Smooth muscle cell (in vitro differentiated cells): ENCODE results near the gene PPTC7. TPM values are rescaled to one million over a fixed set of nuclear protein-coding genes. Genes with fewer than 3 reads are reported as not detected.
A peak's percentile ranks its signal among the peaks of the same experiment; 100 is the strongest.
"Not testable (repeated sequence)": the region's sequence is repeated elsewhere in the genome, so short reads cannot be mapped to it uniquely, and the experiment has no call there.

Experiments used
- DNase-seq: peaks from one replicate; lab custom pipeline; 2025; ENCODE audit not compliant: unreplicated experiment; lab: John Stamatoyannopoulos, UW
- H2AFZ ChIP-seq: fragments of 200-600 bp; sonication (generic); 2 replicates; pipeline ENCODE4 v1.6.0; 2016; ENCODE audit warnings: antibody characterized with exemption, low read depth, mild to moderate bottlenecking
- H3F3A ChIP-seq: fragments of 200-600 bp; sonication (generic); 2 replicates; pipeline ENCODE4 v1.6.0; 2017; ENCODE audit warnings: antibody characterized with exemption, low read depth
- H3K27ac ChIP-seq: fragments of 200-600 bp; sonication (generic); 2 replicates; pipeline ENCODE4 v1.5.1; 2016; ENCODE audit warnings: low read depth, mild to moderate bottlenecking
- H3K27me3 ChIP-seq: fragments of 200-600 bp; sonication (generic); 2 replicates; pipeline ENCODE4 v1.6.1; 2016; ENCODE audit warnings: low read depth, mild to moderate bottlenecking
- H3K36me3 ChIP-seq: fragments of 200-600 bp; sonication (generic); 2 replicates; pipeline ENCODE4 v1.5.1; 2016; ENCODE audit warnings: low read depth
- H3K4me1 ChIP-seq: fragments of 200-600 bp; sonication (generic); 2 replicates; pipeline ENCODE4 v1.5.1; 2016; ENCODE audit warnings: low read depth
- H3K4me2 ChIP-seq: fragments of 200-600 bp; sonication (generic); 2 replicates; pipeline ENCODE4 v1.6.0; 2016; ENCODE audit warnings: mild to moderate bottlenecking
- H3K4me3 ChIP-seq: fragments of 200-600 bp; sonication (generic); 2 replicates; pipeline ENCODE4 v1.5.1; 2016; ENCODE audit warnings: mild to moderate bottlenecking
- H3K79me2 ChIP-seq: fragments of 200-600 bp; sonication (generic); 2 replicates; pipeline ENCODE4 v1.6.0; 2016; ENCODE audit warnings: low read depth, mild to moderate bottlenecking
- H3K9ac ChIP-seq: fragments of 200-600 bp; sonication (generic); 2 replicates; pipeline ENCODE4 v1.6.0; 2016; ENCODE audit warnings: low read depth
- H3K9me3 ChIP-seq: fragments of 200-600 bp; sonication (generic); replicated peaks from 2 replicates; pipeline ENCODE4 v1.5.1; 2016; ENCODE audit warnings: low read depth
- H4K20me1 ChIP-seq: fragments of 200-600 bp; sonication (generic); 2 replicates; pipeline ENCODE4 v1.6.0; 2016; ENCODE audit warnings: low read depth
- CTCF ChIP-seq: fragments of 200-600 bp; sonication (generic); IDR thresholded peaks from 2 replicates; pipeline ENCODE4 v1.5.1; 2017; ENCODE audit warnings: borderline replicate concordance, mild to moderate bottlenecking, antibody characterized with exemption; ENCODE audit not compliant: insufficient read depth, poor library complexity, severe bottlenecking
- WGBS: methylation state at CpG from one replicate; pipeline ENCODE4 v1.1.7; 2016; ENCODE audit warnings: low lambda C conversion rate; 5-methylcytosine and 5-hydroxymethylcytosine counted together
- polyA plus RNA-seq: library from polyadenylated mRNA; unstranded; fragments of >200 nt; fragmentation: Nextera tagmentation; extraction: Ambion mirVana; gene quantifications from 2 replicates; pipeline ENCODE4 v1.2.1, GENCODE V29; 2016
- total RNA-seq: library from RNA; depleted of rRNA; stranded (reverse); fragments of >200 nt; gene quantifications from 2 replicates; pipeline ENCODE4 v1.2.3, GENCODE V29; 2014

PPTC7 gene
- total and polyA plus RNA-seq, 2 experiments from 2014 or later, result 3.6 to 8.9 TPM

- Histone ChIP-seq H3K9ac (no peak overlapping the region), H3K4me3 (no peak overlapping the region), H3F3A (peaks cover 7% of the 10 kb centered on the region), H3K27me3 (no peaks in the 10 kb centered on the region), H3K36me3 (no peaks in the 10 kb centered on the region), H3K4me1 (no peaks in the 10 kb centered on the region), H3K9me3 (no peaks in the 10 kb centered on the region), H3K79me2 (peaks cover 60% of the 10 kb centered on the region), H3K27ac (no peak overlapping the region), H2AFZ (no peak overlapping the region), H4K20me1 (peaks cover 76% of the 10 kb centered on the region), H3K4me2 (no peak overlapping the region)
- DNase-seq, result no peak
- 93% methylated on average over 8 of the region's 8 CpGs for WGBS
- no peak for TF ChIP-seq CTCF
Observed at GRCh38 chr12:110564471-110564991, 18.6 kb downstream of the PPTC7 start.

GRCh38 chr12:110563702-110564470, 19.2 kb downstream of the PPTC7 start:
- H3K9ac ChIP-seq, result no peak overlapping the region
- H3K27me3 ChIP-seq, result no peaks in the 10 kb centered on the region
- TF ChIP-seq CTCF, result no peak
- peaks cover 60% of the 10 kb centered on the region for H3K79me2 ChIP-seq
- no peaks in the 10 kb centered on the region for H3K4me1 ChIP-seq
- DNase-seq, result no peak
- H3K4me2 ChIP-seq, result peak overlapping the region; percentile 35
- H4K20me1 ChIP-seq, result peaks cover 81% of the 10 kb centered on the region
- peak overlapping the region; percentile 20 for H3K27ac ChIP-seq
- H2AFZ ChIP-seq, result no peak overlapping the region
- H3K9me3 ChIP-seq, result no peaks in the 10 kb centered on the region
- no peaks in the 10 kb centered on the region for H3K36me3 ChIP-seq
- peaks cover 7% of the 10 kb centered on the region for H3F3A ChIP-seq
- no peak overlapping the region for H3K4me3 ChIP-seq

GRCh38 chr12:110562386-110562785, 20.7 kb downstream of the PPTC7 start:
- not testable (repeated sequence) for H3K4me2 ChIP-seq, H3K9ac ChIP-seq, H3K27ac ChIP-seq, H2AFZ ChIP-seq, H3K4me1 ChIP-seq, H3K36me3 ChIP-seq, H3K9me3 ChIP-seq, DNase-seq, H3K27me3 ChIP-seq, H3K4me3 ChIP-seq, H3F3A ChIP-seq
- 95% methylated on average over 5 of the region's 5 CpGs for WGBS
- H3K79me2 ChIP-seq, result peaks cover 62% of the 10 kb centered on the region
- H4K20me1 ChIP-seq, result peaks cover 94% of the 10 kb centered on the region

GRCh38 chr12:110561471-110562201, 21.5 kb downstream of the PPTC7 start:
- H3F3A ChIP-seq, result peaks cover 7% of the 10 kb centered on the region
- no peak overlapping the region for H3K27ac ChIP-seq
- 80% methylated on average over 15 of the region's 15 CpGs for WGBS
- H3K79me2 ChIP-seq, result peaks cover 69% of the 10 kb centered on the region
- TF ChIP-seq CTCF, result no peak
- H3K4me2 ChIP-seq, result no peak overlapping the region
- no peaks in the 10 kb centered on the region for H3K9me3 ChIP-seq
- DNase-seq, result no peak
- H4K20me1 ChIP-seq, result peaks cover 96% of the 10 kb centered on the region
- H2AFZ ChIP-seq, result no peak overlapping the region
- no peaks in the 10 kb centered on the region for H3K4me1 ChIP-seq
- no peak overlapping the region for H3K9ac ChIP-seq
- H3K4me3 ChIP-seq, result no peak overlapping the region
- H3K36me3 ChIP-seq, result no peaks in the 10 kb centered on the region
- no peaks in the 10 kb centered on the region for H3K27me3 ChIP-seq
